C4-2B (cell line): ENCODE data around the gene PELO.

Experiments used
- ZFX ChIP-seq: fragments of 450-650 bp; IDR thresholded peaks from 2 replicates; pipeline ENCODE4 v1.6.1; 2017
- TF ChIP-seq, protein P1 (sequence below): fragments of 450-650 bp; conservative IDR thresholded peaks from 2 replicates; pipeline ENCODE4 v1.5.1; 2017; ENCODE audit warnings: mild to moderate bottlenecking

DNA sequence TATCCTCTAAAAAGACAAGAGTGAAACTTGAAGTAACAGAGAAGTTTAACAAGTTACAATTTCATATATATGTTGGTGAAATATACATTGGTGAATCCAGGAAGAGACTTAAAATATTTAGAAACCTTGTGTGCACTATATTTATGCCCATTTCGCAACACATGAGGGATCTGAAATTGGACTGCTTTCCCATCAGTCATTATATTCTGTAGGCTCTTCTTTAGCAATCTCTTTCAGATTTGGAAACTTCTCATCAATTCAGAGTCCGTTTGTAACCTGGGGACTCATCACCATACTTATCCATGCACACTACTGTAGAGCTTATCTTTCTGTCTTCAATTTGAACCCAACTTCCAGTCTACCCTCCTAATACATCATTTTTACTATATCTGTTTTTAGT is 2.1 kb downstream of the PELO start:
- TF ChIP-seq, protein P1, sequence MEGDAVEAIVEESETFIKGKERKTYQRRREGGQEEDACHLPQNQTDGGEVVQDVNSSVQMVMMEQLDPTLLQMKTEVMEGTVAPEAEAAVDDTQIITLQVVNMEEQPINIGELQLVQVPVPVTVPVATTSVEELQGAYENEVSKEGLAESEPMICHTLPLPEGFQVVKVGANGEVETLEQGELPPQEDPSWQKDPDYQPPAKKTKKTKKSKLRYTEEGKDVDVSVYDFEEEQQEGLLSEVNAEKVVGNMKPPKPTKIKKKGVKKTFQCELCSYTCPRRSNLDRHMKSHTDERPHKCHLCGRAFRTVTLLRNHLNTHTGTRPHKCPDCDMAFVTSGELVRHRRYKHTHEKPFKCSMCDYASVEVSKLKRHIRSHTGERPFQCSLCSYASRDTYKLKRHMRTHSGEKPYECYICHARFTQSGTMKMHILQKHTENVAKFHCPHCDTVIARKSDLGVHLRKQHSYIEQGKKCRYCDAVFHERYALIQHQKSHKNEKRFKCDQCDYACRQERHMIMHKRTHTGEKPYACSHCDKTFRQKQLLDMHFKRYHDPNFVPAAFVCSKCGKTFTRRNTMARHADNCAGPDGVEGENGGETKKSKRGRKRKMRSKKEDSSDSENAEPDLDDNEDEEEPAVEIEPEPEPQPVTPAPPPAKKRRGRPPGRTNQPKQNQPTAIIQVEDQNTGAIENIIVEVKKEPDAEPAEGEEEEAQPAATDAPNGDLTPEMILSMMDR = no peak
- no peak for TF ChIP-seq ZFX
